Upper lobe of left lung (tissue), 6 donors: ENCODE data around the gene SPEM3. TPM values are rescaled to one million over a fixed set of nuclear protein-coding genes. Genes with fewer than 3 reads are reported as not detected.

ENCODE experiments used
- ATAC-seq, 2 donors: fragments of 200-7000 bp; cut with Tn5 transposase; one replicate each; pipeline ENCODE4 v1.9.1; 2022; ENCODE audit warnings: mild to moderate bottlenecking in 2 of 2, moderate library complexity in 2 of 2; ENCODE audit not compliant: low FRiP score in 2 of 2
- DNase-seq, 2 donors: peaks; one replicate each; pipeline ENCODE4 v3.0.0-alpha.2; 2019 to 2020
- H3K27ac ChIP-seq, 4 donors: fragments of 200-600 bp; sonication (generic); one replicate each; pipeline ENCODE4 v1.5.1; 2016 to 2019
- H3K27me3 ChIP-seq, 4 donors: fragments of 200-600 bp; sonication (generic); one replicate each; pipeline ENCODE4 v1.5.1; 2017 to 2019
- H3K36me3 ChIP-seq, 4 donors: fragments of 200-600 bp; sonication (generic); one replicate each; pipeline ENCODE4 v1.5.1; 2016 to 2019
- H3K4me1 ChIP-seq, 4 donors: fragments of 200-600 bp; sonication (generic); one replicate each; pipeline ENCODE4 v1.5.1; 2018 to 2019
- H3K4me3 ChIP-seq, 4 donors: fragments of 200-600 bp; sonication (generic); one replicate each; pipeline ENCODE4 v1.5.1; 2017 to 2019; ENCODE audit warnings: mild to moderate bottlenecking in 2 of 4, moderate library complexity in 1 of 4
- H3K9me3 ChIP-seq, 4 donors: fragments of 200-600 bp; sonication (generic); one replicate each; pipeline ENCODE4 v1.5.1; 2018 to 2019
- CTCF ChIP-seq, 6 experiments: fragments of 450-650 bp in 4 of 6; fragments of 200-600 bp in 2 of 6; sonication (generic) in 2 of 6; IDR thresholded peaks; one replicate each; pipeline ENCODE4 v1.5.1; 2016 to 2019; ENCODE audit warnings: antibody characterized with exemption in 6 of 6
- EP300 ChIP-seq, 4 donors: sonication (generic); formaldehyde crosslinking; IDR thresholded peaks; one replicate each; pipeline ENCODE4 v1.5.1; 2017; ENCODE audit warnings: antibody characterized with exemption in 4 of 4, control low read depth in 2 of 4
- POLR2A ChIP-seq, 4 donors: fragments of 450-650 bp; IDR thresholded peaks; one replicate each; pipeline ENCODE4 v1.5.1; 2016 to 2017; ENCODE audit warnings: antibody characterized with exemption in 4 of 4, mild to moderate bottlenecking in 2 of 4
- POLR2AphosphoS5 ChIP-seq, 2 donors: sonication (generic); formaldehyde crosslinking; IDR thresholded peaks; one replicate each; pipeline ENCODE4 v1.5.1; 2017; ENCODE audit warnings: antibody characterized with exemption in 2 of 2
- WGBS, 2 donors: methylation state at CpG; one replicate each; pipeline ENCODE4 v1.1.5; 2017 to 2018; 5-methylcytosine and 5-hydroxymethylcytosine counted together
- total RNA-seq, 6 donors: library from RNA; depleted of rRNA in 4 of 6; stranded (reverse); fragments of >200 nt in 4 of 6; gene quantifications; one replicate each; pipeline versions ENCODE4 v1.1.0 to v1.2.1, GENCODE V29; 2016 to 2021
- donor health status: DM: no; HTN: no; CAD: no; lungs with moderate emphysema.
- donor health status: DM: no; HTN: yes; CAD: no; lungs with severe emphysema.

Gene SPEM3
- total RNA-seq, 6 donors from 2014 or later = not detected

GRCh38 chr17:7460850-7461660 lies 32.4 kb downstream of the SPEM3 start:
- Histone ChIP-seq H3K4me1 (peaks cover 9 to 14% (median 13%) of the 10 kb centered on the region in 4 donors), H3K36me3 (peaks cover 4 to 32% (median 27%) of the 10 kb centered on the region in 4 donors), H3K4me3 (no peak overlapping the region), H3K9me3 (no peaks in the 10 kb centered on the region), H3K27me3 (no peaks in the 10 kb centered on the region), H3K27ac (peak overlapping the region in 1 of 4 donors; percentile 0)
- 93 to 96% methylated on average over 7 of the region's 7 CpGs for WGBS, 2 donors
- TF ChIP-seq POLR2AphosphoS5 (IDR thresholded peaks at IDR 0.05) (no peak), CTCF (IDR thresholded peaks at IDR 0.05) (no peak), POLR2A (IDR thresholded peaks at IDR 0.05) (no peak), EP300 (IDR thresholded peaks at IDR 0.05) (no peak)
- no peak for DNase-seq
- no peak for ATAC-seq

- 92 to 95% methylated on average over 29 to 35 of the region's 44 CpGs for WGBS, 2 donors
- ATAC-seq (no peak), DNase-seq (peak in 1 of 2 donors; percentile 80)
- H3K4me1 ChIP-seq = peaks cover 18 to 23% (median 20%) of the 10 kb centered on the region in 4 donors
- no peak for TF ChIP-seq POLR2AphosphoS5 (IDR thresholded peaks at IDR 0.05)
- TF ChIP-seq CTCF (IDR thresholded peaks at IDR 0.05) = no peak
- no peak for TF ChIP-seq EP300 (IDR thresholded peaks at IDR 0.05)
- TF ChIP-seq POLR2A (IDR thresholded peaks at IDR 0.05) = no peak
- H3K27ac ChIP-seq = no peak overlapping the region
- no peaks in the 10 kb centered on the region for H3K9me3 ChIP-seq
- peaks cover 4 to 40% (median 31%) of the 10 kb centered on the region in 4 donors for H3K36me3 ChIP-seq
- H3K4me3 ChIP-seq = no peak overlapping the region
- no peaks in the 10 kb centered on the region for H3K27me3 ChIP-seq
Measured at GRCh38 chr17:7462474-7463371, 34.1 kb downstream of the SPEM3 start.

GRCh38 chr17:7463372-7463846 lies 34.8 kb downstream of the SPEM3 start:
- Histone ChIP-seq H3K36me3 (peaks cover 4 to 40% (median 31%) of the 10 kb centered on the region in 4 donors), H3K27me3 (no peaks in the 10 kb centered on the region), H3K9me3 (no peaks in the 10 kb centered on the region), H3K27ac (no peak overlapping the region), H3K4me1 (peaks cover 18 to 29% (median 20%) of the 10 kb centered on the region in 4 donors), H3K4me3 (no peak overlapping the region)
- DNase-seq (peak in 1 of 2 donors; percentile 78), ATAC-seq (no peak)
- WGBS, 2 donors = 91 to 96% methylated on average over 7 to 14 of the region's 14 CpGs
- TF ChIP-seq CTCF (IDR thresholded peaks at IDR 0.05) (no peak), POLR2AphosphoS5 (IDR thresholded peaks at IDR 0.05) (no peak), EP300 (IDR thresholded peaks at IDR 0.05) (no peak), POLR2A (IDR thresholded peaks at IDR 0.05) (no peak)

- H3K36me3 ChIP-seq = peaks cover 4 to 40% (median 31%) of the 10 kb centered on the region in 4 donors
- no peak overlapping the region for H3K27ac ChIP-seq
- no peak for ATAC-seq
- no peak for TF ChIP-seq POLR2A (IDR thresholded peaks at IDR 0.05)
- no peak for TF ChIP-seq CTCF (IDR thresholded peaks at IDR 0.05)
- no peak for TF ChIP-seq EP300 (IDR thresholded peaks at IDR 0.05)
- TF ChIP-seq POLR2AphosphoS5 (IDR thresholded peaks at IDR 0.05) = no peak
- WGBS, 2 donors = 95% methylated on average over 9 of the region's 9 CpGs
- H3K27me3 ChIP-seq = no peaks in the 10 kb centered on the region
- H3K9me3 ChIP-seq = no peaks in the 10 kb centered on the region
- no peak overlapping the region for H3K4me3 ChIP-seq
- no peak for DNase-seq
- H3K4me1 ChIP-seq = peaks cover 19 to 29% (median 22%) of the 10 kb centered on the region in 4 donors
Measured at GRCh38 chr17:7464081-7464480, 35.4 kb downstream of the SPEM3 start.
